Keratinocyte (primary cell): ENCODE data around the gene RPL14. TPM values are rescaled to one million over a fixed set of nuclear protein-coding genes. Genes with fewer than 3 reads are reported as not detected.

Experiments used
- DNase-seq: peaks from one replicate; pipeline ENCODE4 v3.0.0-alpha.2; 2011; ENCODE audit warnings: low read depth, missing footprints, low spot score
- FAIRE-seq: peaks from 2 replicates; lab custom pipeline; 2011; peaks lifted over from hg19 to GRCh38; lab: Jason Lieb, UNC
- H2AFZ ChIP-seq: 2 replicates; pipeline ENCODE4 v1.6.0; 2012; ENCODE audit warnings: low read length, control low read depth, inconsistent platforms; ENCODE audit not compliant: control insufficient read depth
- H3K27ac ChIP-seq: 2 replicates; pipeline ENCODE4 v1.5.1; 2011; ENCODE audit warnings: low read length; ENCODE audit not compliant: control insufficient read depth, insufficient read depth
- H3K27me3 ChIP-seq: 3 replicates; pipeline ENCODE4 v1.6.0; 2011; ENCODE audit warnings: low read length; ENCODE audit not compliant: control insufficient read depth, insufficient read depth; ENCODE audit errors: extremely low read depth
- H3K36me3 ChIP-seq, 2 experiments: 2 replicates in 1 of 2; 3 replicates in 1 of 2; pipeline ENCODE4 v1.5.1; 2011; ENCODE audit warnings: low read length in 2 of 2, mild to moderate bottlenecking in 1 of 2; ENCODE audit not compliant: control insufficient read depth in 2 of 2, insufficient read depth in 2 of 2; ENCODE audit errors: extremely low read depth in 1 of 2
- H3K4me1 ChIP-seq: 3 replicates; pipeline ENCODE4 v1.5.1; 2011; ENCODE audit warnings: low read length; ENCODE audit not compliant: control insufficient read depth, insufficient read depth; ENCODE audit errors: extremely low read depth
- H3K4me2 ChIP-seq: 3 replicates; pipeline ENCODE4 v1.6.0; 2011; ENCODE audit warnings: low read depth, low read length; ENCODE audit not compliant: control insufficient read depth, insufficient read depth; ENCODE audit errors: extremely low read depth
- H3K4me3 ChIP-seq, 3 experiments: fragments of 200-600 bp in 1 of 3; sonication (generic) in 1 of 3; 2 replicates in 2 of 3; 3 replicates in 1 of 3; pipeline ENCODE4 v1.5.1; 2011 to 2016; ENCODE audit warnings: low read length in 3 of 3, mild to moderate bottlenecking in 3 of 3, control low read depth in 2 of 3, inconsistent platforms in 1 of 3, low read depth in 1 of 3, mixed read lengths in 1 of 3, mixed run types in 1 of 3, moderate library complexity in 1 of 3; ENCODE audit not compliant: control insufficient read depth in 2 of 3, insufficient read depth in 2 of 3; ENCODE audit errors: extremely low read depth in 1 of 3
- H3K79me2 ChIP-seq: 2 replicates; pipeline ENCODE4 v1.6.0; 2012; ENCODE audit warnings: low read length; ENCODE audit not compliant: control insufficient read depth, insufficient read depth
- H3K9ac ChIP-seq: 3 replicates; pipeline ENCODE4 v1.6.0; 2011; ENCODE audit warnings: low read length; ENCODE audit not compliant: control insufficient read depth, insufficient read depth; ENCODE audit errors: extremely low read depth
- H3K9me1 ChIP-seq: 3 replicates; pipeline ENCODE4 v1.6.0; 2011; ENCODE audit warnings: low read length; ENCODE audit not compliant: control insufficient read depth, insufficient read depth; ENCODE audit errors: extremely low read depth
- H3K9me3 ChIP-seq: 2 replicates; pipeline ENCODE4 v1.5.1; 2012; ENCODE audit warnings: low read depth, low read length; ENCODE audit not compliant: control insufficient read depth
- H4K20me1 ChIP-seq: 3 replicates; pipeline ENCODE4 v1.6.0; 2011; ENCODE audit warnings: low read length; ENCODE audit not compliant: control insufficient read depth, insufficient read depth; ENCODE audit errors: extremely low read depth
- CTCF ChIP-seq, 3 experiments: IDR thresholded peaks in 1 of 3; conservative IDR thresholded peaks in 1 of 3; optimal IDR thresholded peaks in 1 of 3; 2 replicates in 2 of 3; 3 replicates in 1 of 3; pipeline versions ENCODE3 to v1.5.1; 2011; ENCODE audit warnings: low read length in 3 of 3, mild to moderate bottlenecking in 3 of 3, moderate library complexity in 2 of 3, control low read depth in 1 of 3, inconsistent platforms in 1 of 3; ENCODE audit not compliant: insufficient read depth in 2 of 3; ENCODE audit errors: extremely low read depth in 1 of 3
- EZH2 ChIP-seq: IDR thresholded peaks from one replicate; pipeline ENCODE4 v1.6.1; 2012; ENCODE audit warnings: inconsistent platforms, mild to moderate bottlenecking, low read length, moderate library complexity
- dilution Hi-C: fragments of 300-500 bp; cut with MboI; formaldehyde crosslinking; loops from one replicate; pipeline ENCODE4 v1.7.0; 2020; ENCODE audit warnings: low sequenced_read_pairs; ENCODE audit not compliant: extremely low pct_ligation_motif_present
- polyA plus RNA-seq, 5 experiments: library from polyadenylated mRNA; depleted of rRNA in 3 of 5; stranded (reverse) in 3 of 5; stranded (forward) in 1 of 5; unstranded in 1 of 5; fragments of >200 nt; gene quantifications; 1 replicate in 1 of 5; 2 replicates in 3 of 5; 3 replicates in 1 of 5; pipeline versions ENCODE4 v1.2.1 to v1.2.3, GENCODE V29; 2011 to 2012; ENCODE audit warnings: missing spikeins in 2 of 5, low read depth in 1 of 5, low replicate concordance in 1 of 5

Gene RPL14
- polyA plus RNA-seq, 1 donor (not counting 4 experiments of a cell fraction or from before 2014, with no cell fraction given), result 585 TPM

GRCh38 chr3:40505599-40506462 is 48.7 kb downstream of the RPL14 start, which contains the start of gene ZNF620:
Gene ZNF620, plus strand, starts transcription at chr3:40506039. Its CDS starts 314 bp downstream, at chr3:40506353.
- Histone ChIP-seq H3K79me2 (no peaks in the 10 kb centered on the region), H3K9ac (peak within 1 kb of the TSS; percentile 58), H3K36me3 (no peaks in the 10 kb centered on the region), H3K4me3 (peak within 1 kb of the TSS; percentile 31 to 75 (median 74)), H3K4me2 (peak within 1 kb of the TSS; percentile 92), H2AFZ (peak within 1 kb of the TSS; percentile 95), H3K9me1 (no peaks in the 10 kb centered on the region), H3K4me1 (peaks cover 22% of the 10 kb centered on the region), H3K27me3 (no peaks in the 10 kb centered on the region), H4K20me1 (no peaks in the 10 kb centered on the region), H3K27ac (peak within 1 kb of the TSS; percentile 15), H3K9me3 (no peaks in the 10 kb centered on the region)
- TF ChIP-seq CTCF (optimal IDR thresholded peaks at IDR 0.05 in 1 of 3, IDR thresholded peaks at IDR 0.05 in 1 of 3, conservative IDR thresholded peaks at IDR 0.05 in 1 of 3; ENCODE audit: extremely low read depth in 1 of 3, insufficient read depth in 2 of 3, low read length in 3 of 3) (peak in 1 of 3 experiments; percentile 26), EZH2 (no peak)
- FAIRE-seq (no peak), DNase-seq (no peak)
- dilution Hi-C loops, result no loop called here

GRCh38 chr3:40511031-40511718 is 54.0 kb downstream of the RPL14 start:
- no peak overlapping the region for H3K27ac ChIP-seq
- no peak overlapping the region for H3K4me2 ChIP-seq
- H3K9me3 ChIP-seq, result no peaks in the 10 kb centered on the region
- DNase-seq, result no peak
- H3K36me3 ChIP-seq, result no peaks in the 10 kb centered on the region
- H3K4me1 ChIP-seq, result peaks cover 2% of the 10 kb centered on the region
- TF ChIP-seq EZH2, result no peak
- no peak for TF ChIP-seq CTCF (optimal IDR thresholded peaks at IDR 0.05 in 1 of 3, IDR thresholded peaks at IDR 0.05 in 1 of 3, conservative IDR thresholded peaks at IDR 0.05 in 1 of 3; ENCODE audit: extremely low read depth in 1 of 3, insufficient read depth in 2 of 3, low read length in 3 of 3)
- H4K20me1 ChIP-seq, result no peaks in the 10 kb centered on the region
- no peaks in the 10 kb centered on the region for H3K9me1 ChIP-seq
- H3K9ac ChIP-seq, result no peak overlapping the region
- dilution Hi-C loops, result no loop called here
- no peaks in the 10 kb centered on the region for H3K79me2 ChIP-seq
- no peaks in the 10 kb centered on the region for H3K27me3 ChIP-seq
- no peak overlapping the region for H2AFZ ChIP-seq
- no peak overlapping the region for H3K4me3 ChIP-seq
- no peak for FAIRE-seq
